Measurements from ENCODE around the gene GSC2.

DNA sequence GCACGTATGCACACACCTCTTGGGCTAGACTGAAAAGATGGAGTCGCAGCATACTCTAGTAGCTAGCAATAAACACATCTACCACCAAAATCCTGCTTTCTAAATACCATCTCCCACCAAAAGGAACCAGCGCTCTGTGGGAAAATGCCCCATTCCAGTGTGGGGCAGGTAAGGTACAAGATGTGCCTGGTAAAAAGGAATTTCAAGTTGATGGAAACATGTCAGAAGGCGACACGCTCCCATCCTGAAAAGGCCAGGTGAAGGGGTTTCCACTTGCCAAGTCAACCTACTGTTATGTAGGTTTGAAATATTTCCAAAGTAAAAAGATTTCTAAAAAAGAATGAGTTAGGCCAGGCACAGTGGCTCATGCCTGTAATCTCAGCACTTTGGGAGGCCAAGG lies 36.7 kb downstream of the GSC2 start:
- TF ChIP-seq USF2 (IDR thresholded peaks at IDR 0.05; ENCODE audit: low read depth, low read length) (no peak), MAFK (IDR thresholded peaks at IDR 0.05; ENCODE audit: low read depth, low read length) (no peak), MAZ (IDR thresholded peaks at IDR 0.05; ENCODE audit: borderline replicate concordance, low read depth, low read length) (no peak), POLR2A (IDR thresholded peaks at IDR 0.05; ENCODE audit: low read depth, low read length) (no peak), FOS (IDR thresholded peaks at IDR 0.05; ENCODE audit: low read depth, low read length) (no peak), SMC3 (IDR thresholded peaks at IDR 0.05; ENCODE audit: low read depth, low read length) (no peak), RAD21 (IDR thresholded peaks at IDR 0.05; ENCODE audit: low read length) (no peak)
- TF ChIP-seq, protein P1, sequence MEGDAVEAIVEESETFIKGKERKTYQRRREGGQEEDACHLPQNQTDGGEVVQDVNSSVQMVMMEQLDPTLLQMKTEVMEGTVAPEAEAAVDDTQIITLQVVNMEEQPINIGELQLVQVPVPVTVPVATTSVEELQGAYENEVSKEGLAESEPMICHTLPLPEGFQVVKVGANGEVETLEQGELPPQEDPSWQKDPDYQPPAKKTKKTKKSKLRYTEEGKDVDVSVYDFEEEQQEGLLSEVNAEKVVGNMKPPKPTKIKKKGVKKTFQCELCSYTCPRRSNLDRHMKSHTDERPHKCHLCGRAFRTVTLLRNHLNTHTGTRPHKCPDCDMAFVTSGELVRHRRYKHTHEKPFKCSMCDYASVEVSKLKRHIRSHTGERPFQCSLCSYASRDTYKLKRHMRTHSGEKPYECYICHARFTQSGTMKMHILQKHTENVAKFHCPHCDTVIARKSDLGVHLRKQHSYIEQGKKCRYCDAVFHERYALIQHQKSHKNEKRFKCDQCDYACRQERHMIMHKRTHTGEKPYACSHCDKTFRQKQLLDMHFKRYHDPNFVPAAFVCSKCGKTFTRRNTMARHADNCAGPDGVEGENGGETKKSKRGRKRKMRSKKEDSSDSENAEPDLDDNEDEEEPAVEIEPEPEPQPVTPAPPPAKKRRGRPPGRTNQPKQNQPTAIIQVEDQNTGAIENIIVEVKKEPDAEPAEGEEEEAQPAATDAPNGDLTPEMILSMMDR (conservative IDR thresholded peaks at IDR 0.05; ENCODE audit: low read depth, low read length), result no peak

Measured in IMR-90 (cell line).